B cell (primary cell): ENCODE data around the gene FAM118B.

Experiments
- CTCF ChIP-seq: fragments of 200-600 bp; IDR thresholded peaks from one replicate; pipeline ENCODE4 v1.8.0; 2022; ENCODE audit warnings: antibody characterized with exemption, mild to moderate bottlenecking
- EZH2 ChIP-seq: IDR thresholded peaks from 2 replicates; pipeline ENCODE4 v1.6.1; 2012; ENCODE audit warnings: borderline replicate concordance, low read depth, mild to moderate bottlenecking, moderate library complexity, low read length; ENCODE audit not compliant: insufficient read depth, poor library complexity, severe bottlenecking

GRCh38 chr11:126282736-126283591, 71.4 kb downstream of the FAM118B start, which contains the start of gene TIRAP:
- TF ChIP-seq CTCF: no peak
- no peak for TF ChIP-seq EZH2
